DND-41 (cell line): Measurements from ENCODE around the gene DNAJC6.

Source experiments
- ATAC-seq: fragments of 200-7000 bp; cut with Tn5 transposase; 3 replicates; pipeline ENCODE4 v1.9.1; 2021; ENCODE audit warnings: low read depth; ENCODE audit not compliant: insufficient read depth
- DNase-seq: peaks from one replicate; pipeline ENCODE4 v3.0.0-alpha.2; 2020
- H2AFZ ChIP-seq: 2 replicates; pipeline ENCODE4 v1.6.0; 2012; ENCODE audit warnings: low read depth, low read length
- H3K27ac ChIP-seq: 2 replicates; pipeline ENCODE4 v1.5.1; 2012; ENCODE audit warnings: low read length, inconsistent platforms
- H3K27me3 ChIP-seq: fragments of 200-600 bp; sonication (generic); 2 replicates; pipeline ENCODE4 v1.6.0; 2012; ENCODE audit warnings: low read length, mild to moderate bottlenecking, inconsistent platforms; ENCODE audit not compliant: insufficient read depth, poor library complexity
- H3K36me3 ChIP-seq: 2 replicates; pipeline ENCODE4 v1.5.1; 2012; ENCODE audit warnings: low read length, inconsistent platforms; ENCODE audit not compliant: insufficient read depth
- H3K4me1 ChIP-seq: 2 replicates; pipeline ENCODE4 v1.5.1; 2012; ENCODE audit warnings: mild to moderate bottlenecking, low read length; ENCODE audit not compliant: insufficient read depth
- H3K4me2 ChIP-seq: 2 replicates; pipeline ENCODE4 v1.6.0; 2012; ENCODE audit warnings: mild to moderate bottlenecking, moderate library complexity, low read length, inconsistent platforms; ENCODE audit not compliant: insufficient read depth
- H3K4me3 ChIP-seq, 2 experiments: fragments of 200-600 bp in 1 of 2; shearing (Covaris generic) in 1 of 2; 2 replicates each; pipeline ENCODE4 v1.5.1; 2012 to 2016; ENCODE audit warnings: inconsistent platforms in 2 of 2, low read length in 2 of 2, mild to moderate bottlenecking in 2 of 2, low read depth in 1 of 2, moderate library complexity in 1 of 2
- H3K79me2 ChIP-seq: 2 replicates; pipeline ENCODE4 v1.6.0; 2012; ENCODE audit warnings: low read length, inconsistent platforms; ENCODE audit not compliant: insufficient read depth
- H3K9ac ChIP-seq: 2 replicates; pipeline ENCODE4 v1.6.0; 2012; ENCODE audit warnings: low read depth, mild to moderate bottlenecking, inconsistent platforms, low read length, moderate library complexity
- H3K9me3 ChIP-seq: 2 replicates; pipeline ENCODE4 v1.5.1; 2012; ENCODE audit warnings: low read length, moderate library complexity, mild to moderate bottlenecking, inconsistent platforms; ENCODE audit not compliant: insufficient read depth, severe bottlenecking
- H4K20me1 ChIP-seq: 2 replicates; pipeline ENCODE4 v1.6.0; 2012; ENCODE audit warnings: low read length; ENCODE audit not compliant: insufficient read depth
- CTCF ChIP-seq: IDR thresholded peaks from 2 replicates; pipeline ENCODE4 v1.5.1; 2012; ENCODE audit warnings: borderline replicate concordance, low read length, moderate library complexity, mild to moderate bottlenecking; ENCODE audit not compliant: poor library complexity, severe bottlenecking; ENCODE audit errors: extremely low read depth
- EZH2 ChIP-seq: IDR thresholded peaks from 3 replicates; pipeline ENCODE4 v1.6.1; 2012; ENCODE audit warnings: borderline replicate concordance, low read depth, mild to moderate bottlenecking, moderate library complexity, low read length, inconsistent platforms; ENCODE audit not compliant: severe bottlenecking

The DNAJC6 gene

GRCh38 chr1:65443647-65444046 lies 134.3 kb downstream of the DNAJC6 start:
- H3K36me3 ChIP-seq, result no peaks in the 10 kb centered on the region
- H3K27me3 ChIP-seq, result no peaks in the 10 kb centered on the region
- no peak overlapping the region for H3K27ac ChIP-seq
- no peaks in the 10 kb centered on the region for H4K20me1 ChIP-seq
- H3K9ac ChIP-seq, result no peak overlapping the region
- no peak overlapping the region for H3K4me2 ChIP-seq
- no peaks in the 10 kb centered on the region for H3K9me3 ChIP-seq
- no peak for TF ChIP-seq CTCF
- TF ChIP-seq EZH2, result no peak
- H3K4me1 ChIP-seq, result no peaks in the 10 kb centered on the region
- H3K4me3 ChIP-seq, result no peak overlapping the region
- DNase-seq, result no peak
- no peaks in the 10 kb centered on the region for H3K79me2 ChIP-seq
- no peak for ATAC-seq
- no peak overlapping the region for H2AFZ ChIP-seq

- Histone ChIP-seq H3K4me1 (no peaks in the 10 kb centered on the region), H3K79me2 (no peaks in the 10 kb centered on the region), H3K4me3 (no peak overlapping the region), H3K4me2 (no peak overlapping the region), H3K27me3 (no peaks in the 10 kb centered on the region), H2AFZ (no peak overlapping the region), H3K27ac (no peak overlapping the region), H3K9ac (no peak overlapping the region), H3K36me3 (no peaks in the 10 kb centered on the region), H4K20me1 (no peaks in the 10 kb centered on the region), H3K9me3 (no peaks in the 10 kb centered on the region)
- ATAC-seq (no peak), DNase-seq (no peak)
- no peak for TF ChIP-seq CTCF
- TF ChIP-seq EZH2, result no peak
These were observed 134.8 kb downstream of the DNAJC6 start for GRCh38 chr1:65444128-65444640.

GRCh38 chr1:65445837-65446236 lies 136.5 kb downstream of the DNAJC6 start:
- Histone ChIP-seq H3K36me3 (no peaks in the 10 kb centered on the region), H3K4me3 (no peak overlapping the region), H3K9ac (no peak overlapping the region), H3K4me2 (no peak overlapping the region), H3K27me3 (no peaks in the 10 kb centered on the region), H3K27ac (no peak overlapping the region), H3K9me3 (no peaks in the 10 kb centered on the region), H3K4me1 (no peaks in the 10 kb centered on the region), H4K20me1 (no peaks in the 10 kb centered on the region), H3K79me2 (no peaks in the 10 kb centered on the region), H2AFZ (no peak overlapping the region)
- TF ChIP-seq EZH2 (no peak), CTCF (no peak)
- ATAC-seq (no peak), DNase-seq (no peak)
